Esophagus muscularis mucosa (tissue), 4 donors: ENCODE data around the gene CYFIP2.

ENCODE experiments used
- CTCF ChIP-seq, 3 experiments: fragments of 200-600 bp in 2 of 3; fragments of 450-650 bp in 1 of 3; sonication (generic) in 2 of 3; IDR thresholded peaks; one replicate each; pipeline ENCODE4 v1.5.1; 2017 to 2019; ENCODE audit warnings: antibody characterized with exemption in 3 of 3, mild to moderate bottlenecking in 2 of 3, moderate library complexity in 1 of 3
- EP300 ChIP-seq: sonication (generic); formaldehyde crosslinking; IDR thresholded peaks from one replicate; pipeline ENCODE4 v1.6.1; 2017; ENCODE audit warnings: antibody characterized with exemption
- POLR2A ChIP-seq: fragments of 450-650 bp; IDR thresholded peaks from one replicate; pipeline ENCODE4 v1.6.1; 2017; ENCODE audit warnings: antibody characterized with exemption, moderate library complexity, mild to moderate bottlenecking, low read depth
- POLR2AphosphoS5 ChIP-seq, 2 donors: sonication (generic); formaldehyde crosslinking; IDR thresholded peaks; one replicate each; pipeline ENCODE4 v1.6.1; 2017; ENCODE audit warnings: antibody characterized with exemption in 2 of 2

- TF ChIP-seq CTCF (IDR thresholded peaks at IDR 0.05): no peak
- no peak for TF ChIP-seq POLR2A
- TF ChIP-seq POLR2AphosphoS5 (IDR thresholded peaks at IDR 0.05): no peak
- TF ChIP-seq EP300: no peak
These were observed 40.2 kb downstream of the CYFIP2 start for GRCh38 chr5:157306081-157306480.
